Glutamatergic neuron (in vitro differentiated cells): Measurements from ENCODE around the gene SPOP. TPM values are rescaled to one million over a fixed set of nuclear protein-coding genes. Genes with fewer than 3 reads are reported as not detected.
"Not testable (repeated sequence)": the region's sequence is repeated elsewhere in the genome, so short reads cannot be mapped to it uniquely, and the experiment has no call there.

Source experiments
- DNase-seq: peaks from one replicate; pipeline ENCODE4 v3.0.0; 2022
- H3K27ac Mint-ChIP-seq: one replicate; pipeline ENCODE4 v1.8.0; 2020; ENCODE audit warnings: mild to moderate bottlenecking, mixed read lengths, inconsistent platforms; ENCODE audit not compliant: unreplicated experiment
- H3K27me3 Mint-ChIP-seq: one replicate; pipeline ENCODE4 v1.8.0; 2020; ENCODE audit warnings: mild to moderate bottlenecking, moderate library complexity, mixed read lengths, inconsistent platforms; ENCODE audit not compliant: unreplicated experiment
- H3K36me3 Mint-ChIP-seq: one replicate; pipeline ENCODE4 v1.8.0; 2020; ENCODE audit warnings: mild to moderate bottlenecking, mixed read lengths, inconsistent platforms; ENCODE audit not compliant: unreplicated experiment
- H3K4me1 Mint-ChIP-seq: one replicate; pipeline ENCODE4 v1.8.0; 2020; ENCODE audit warnings: mild to moderate bottlenecking, low read depth, mixed read lengths, inconsistent platforms; ENCODE audit not compliant: unreplicated experiment
- H3K4me3 Mint-ChIP-seq: one replicate; pipeline ENCODE4 v1.8.0; 2020; ENCODE audit warnings: mild to moderate bottlenecking, mixed read lengths, inconsistent platforms; ENCODE audit not compliant: unreplicated experiment
- H3K9me3 Mint-ChIP-seq: one replicate; pipeline ENCODE4 v1.8.0; 2020; ENCODE audit warnings: mild to moderate bottlenecking, moderate library complexity, mixed read lengths, inconsistent platforms; ENCODE audit not compliant: unreplicated experiment
- total RNA-seq: library from RNA; stranded (reverse); fragmentation: NEBNext Ultra II Directional; extraction: Animal tissue kit (Norgen Biotek cat#: 25700); gene quantifications from one replicate; pipeline ENCODE4 v1.2.1, GENCODE V29; 2021; ENCODE audit not compliant: unreplicated experiment
- TF ChIP-seq, protein P1 (sequence below): fragments of 200-600 bp; sonication (generic); IDR thresholded peaks from one replicate; pipeline ENCODE4 v1.5.0; 2021; ENCODE audit not compliant: partially characterized antibody, unreplicated experiment

Gene SPOP
- total RNA-seq, 1 donor from 2014 or later = 49.5 TPM

- Mint-ChIP-seq H3K9me3 (peaks cover 4% of the 10 kb centered on the region), H3K4me1 (peaks cover 7% of the 10 kb centered on the region), H3K27ac (peak overlapping the region; percentile 25), H3K36me3 (no peaks in the 10 kb centered on the region), H3K4me3 (peak overlapping the region; percentile 72), H3K27me3 (peaks cover 4% of the 10 kb centered on the region)
- no peak for DNase-seq
- TF ChIP-seq, protein P1, sequence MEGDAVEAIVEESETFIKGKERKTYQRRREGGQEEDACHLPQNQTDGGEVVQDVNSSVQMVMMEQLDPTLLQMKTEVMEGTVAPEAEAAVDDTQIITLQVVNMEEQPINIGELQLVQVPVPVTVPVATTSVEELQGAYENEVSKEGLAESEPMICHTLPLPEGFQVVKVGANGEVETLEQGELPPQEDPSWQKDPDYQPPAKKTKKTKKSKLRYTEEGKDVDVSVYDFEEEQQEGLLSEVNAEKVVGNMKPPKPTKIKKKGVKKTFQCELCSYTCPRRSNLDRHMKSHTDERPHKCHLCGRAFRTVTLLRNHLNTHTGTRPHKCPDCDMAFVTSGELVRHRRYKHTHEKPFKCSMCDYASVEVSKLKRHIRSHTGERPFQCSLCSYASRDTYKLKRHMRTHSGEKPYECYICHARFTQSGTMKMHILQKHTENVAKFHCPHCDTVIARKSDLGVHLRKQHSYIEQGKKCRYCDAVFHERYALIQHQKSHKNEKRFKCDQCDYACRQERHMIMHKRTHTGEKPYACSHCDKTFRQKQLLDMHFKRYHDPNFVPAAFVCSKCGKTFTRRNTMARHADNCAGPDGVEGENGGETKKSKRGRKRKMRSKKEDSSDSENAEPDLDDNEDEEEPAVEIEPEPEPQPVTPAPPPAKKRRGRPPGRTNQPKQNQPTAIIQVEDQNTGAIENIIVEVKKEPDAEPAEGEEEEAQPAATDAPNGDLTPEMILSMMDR = no peak
Measured at GRCh38 chr17:49570540-49571242, 107.2 kb downstream of the SPOP start.

DNA sequence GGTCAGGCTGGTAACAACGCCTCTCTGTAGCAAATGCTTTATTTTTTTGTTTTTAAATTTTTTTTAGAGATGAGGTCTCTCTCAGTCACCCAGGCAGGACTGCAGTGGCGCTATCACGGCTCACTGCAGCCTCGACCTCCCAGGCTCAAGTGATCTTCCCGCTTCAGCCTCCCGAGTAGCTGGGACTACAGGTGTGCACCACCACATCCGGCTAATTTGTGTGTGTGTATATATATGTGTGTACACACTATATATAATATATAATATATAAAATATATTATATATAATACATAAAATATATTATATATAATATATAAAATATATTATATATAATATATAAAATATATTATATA lies 109.2 kb downstream of the SPOP start:
- not testable (repeated sequence) for H3K4me3 Mint-ChIP-seq, H3K9me3 Mint-ChIP-seq, H3K27ac Mint-ChIP-seq, DNase-seq, H3K36me3 Mint-ChIP-seq, H3K27me3 Mint-ChIP-seq, H3K4me1 Mint-ChIP-seq

DNA sequence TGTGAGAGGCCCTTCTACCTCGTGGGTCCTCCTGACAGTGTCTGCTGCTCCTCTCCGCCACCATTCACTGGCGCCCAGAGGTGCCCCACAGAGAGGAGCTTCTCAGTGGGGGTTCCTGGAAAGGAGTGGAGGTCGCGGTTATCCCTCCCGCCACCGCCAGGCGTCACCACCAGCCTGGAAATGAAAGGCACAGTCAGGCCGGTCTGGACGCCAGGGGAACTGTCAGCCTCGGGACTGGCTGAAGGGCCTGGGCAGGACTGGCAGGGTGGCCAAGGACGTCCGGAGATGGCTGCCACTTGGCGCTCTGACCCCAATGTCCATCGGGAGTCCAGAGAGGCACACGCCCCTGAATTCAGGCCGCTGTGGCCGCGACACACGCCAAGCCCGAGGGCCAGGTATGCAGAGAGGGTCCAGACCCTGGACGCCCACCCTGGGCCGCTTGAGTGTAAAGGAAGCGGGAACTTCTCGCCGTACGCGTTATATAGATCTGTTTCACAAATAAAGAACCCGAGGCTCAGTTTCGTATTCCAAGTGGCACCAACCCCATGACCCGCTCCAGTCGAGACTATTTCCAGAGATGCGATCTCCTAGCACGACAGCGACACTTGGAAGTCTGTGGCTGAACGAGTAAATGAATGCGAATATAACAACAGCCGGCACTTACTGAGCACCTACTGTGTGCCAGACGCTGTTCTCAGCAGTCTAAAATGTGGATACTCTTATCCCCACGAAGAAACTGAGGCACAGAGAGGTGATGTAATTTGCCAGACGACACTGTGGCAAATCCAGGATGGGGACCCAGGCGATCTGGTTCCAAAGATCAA lies 109.8 kb downstream of the SPOP start:
- H3K27ac Mint-ChIP-seq = no peak overlapping the region
- H3K4me1 Mint-ChIP-seq = peaks cover 2% of the 10 kb centered on the region
- TF ChIP-seq, protein P1 = peak; percentile 97
- peaks cover 4% of the 10 kb centered on the region for H3K9me3 Mint-ChIP-seq
- peak; percentile 94 for DNase-seq
- H3K36me3 Mint-ChIP-seq = no peaks in the 10 kb centered on the region
- H3K27me3 Mint-ChIP-seq = peaks cover 4% of the 10 kb centered on the region
- H3K4me3 Mint-ChIP-seq = peak overlapping the region; percentile 57

- TF ChIP-seq, protein P1 = no peak
- Mint-ChIP-seq H3K9me3 (peaks cover 4% of the 10 kb centered on the region), H3K36me3 (no peaks in the 10 kb centered on the region), H3K27me3 (peaks cover 4% of the 10 kb centered on the region), H3K4me3 (no peak overlapping the region), H3K27ac (no peak overlapping the region), H3K4me1 (peaks cover 2% of the 10 kb centered on the region)
- DNase-seq = no peak
Measured at GRCh38 chr17:49567104-49567521, 110.8 kb downstream of the SPOP start.

GRCh38 chr17:49566668-49567071 lies 111.2 kb downstream of the SPOP start:
- Mint-ChIP-seq H3K9me3 (peaks cover 3% of the 10 kb centered on the region), H3K4me3 (no peak overlapping the region), H3K27me3 (peaks cover 4% of the 10 kb centered on the region), H3K27ac (no peak overlapping the region), H3K4me1 (peaks cover 2% of the 10 kb centered on the region), H3K36me3 (no peaks in the 10 kb centered on the region)
- no peak for DNase-seq
- TF ChIP-seq, protein P1 = no peak
